Urinary bladder (tissue), 4 donors: Measurements from ENCODE around the gene PAGR1. TPM values are rescaled to one million over a fixed set of nuclear protein-coding genes. Genes with fewer than 3 reads are reported as not detected.
A peak's percentile ranks its signal among the peaks of the same experiment; 100 is the strongest.

Experiments used
- DNase-seq: peaks from one replicate; pipeline ENCODE4 v3.0.0-alpha.2; 2015; ENCODE audit errors: extremely low spot score
- H3K27ac ChIP-seq: one replicate; pipeline ENCODE4 v1.5.1; 2013; ENCODE audit warnings: low read depth, mild to moderate bottlenecking, moderate library complexity
- H3K36me3 ChIP-seq: one replicate; pipeline ENCODE4 v1.6.1; 2013; ENCODE audit warnings: mild to moderate bottlenecking, moderate library complexity; ENCODE audit not compliant: insufficient read depth
- H3K4me1 ChIP-seq: one replicate; pipeline ENCODE4 v1.6.1; 2013; ENCODE audit warnings: mild to moderate bottlenecking, moderate library complexity; ENCODE audit not compliant: insufficient read depth
- H3K4me3 ChIP-seq: one replicate; pipeline ENCODE4 v1.5.1; 2013; ENCODE audit warnings: low read depth, low read length
- WGBS: extraction: QIAGEN DNeasy Blood & Tissue Kit; methylation state at CpG from one replicate; pipeline ENCODE4 v1.1.7; 2013; 5-methylcytosine and 5-hydroxymethylcytosine counted together
- polyA plus RNA-seq: library from polyadenylated mRNA; stranded (reverse); fragments of 200-250 nt; gene quantifications from one replicate; pipeline ENCODE4 v1.2.3, GENCODE V29; 2013
- total RNA-seq: library from RNA; depleted of rRNA; stranded (reverse); fragments of >200 nt; gene quantifications from one replicate; pipeline ENCODE4 v1.2.3, GENCODE V29; 2014
- donor health status: healthy with polysubstance abuse.
- donor health status: healthy.

PAGR1 gene
- total and polyA plus RNA-seq, 2 donors = 14.1 to 27.1 TPM

DNA sequence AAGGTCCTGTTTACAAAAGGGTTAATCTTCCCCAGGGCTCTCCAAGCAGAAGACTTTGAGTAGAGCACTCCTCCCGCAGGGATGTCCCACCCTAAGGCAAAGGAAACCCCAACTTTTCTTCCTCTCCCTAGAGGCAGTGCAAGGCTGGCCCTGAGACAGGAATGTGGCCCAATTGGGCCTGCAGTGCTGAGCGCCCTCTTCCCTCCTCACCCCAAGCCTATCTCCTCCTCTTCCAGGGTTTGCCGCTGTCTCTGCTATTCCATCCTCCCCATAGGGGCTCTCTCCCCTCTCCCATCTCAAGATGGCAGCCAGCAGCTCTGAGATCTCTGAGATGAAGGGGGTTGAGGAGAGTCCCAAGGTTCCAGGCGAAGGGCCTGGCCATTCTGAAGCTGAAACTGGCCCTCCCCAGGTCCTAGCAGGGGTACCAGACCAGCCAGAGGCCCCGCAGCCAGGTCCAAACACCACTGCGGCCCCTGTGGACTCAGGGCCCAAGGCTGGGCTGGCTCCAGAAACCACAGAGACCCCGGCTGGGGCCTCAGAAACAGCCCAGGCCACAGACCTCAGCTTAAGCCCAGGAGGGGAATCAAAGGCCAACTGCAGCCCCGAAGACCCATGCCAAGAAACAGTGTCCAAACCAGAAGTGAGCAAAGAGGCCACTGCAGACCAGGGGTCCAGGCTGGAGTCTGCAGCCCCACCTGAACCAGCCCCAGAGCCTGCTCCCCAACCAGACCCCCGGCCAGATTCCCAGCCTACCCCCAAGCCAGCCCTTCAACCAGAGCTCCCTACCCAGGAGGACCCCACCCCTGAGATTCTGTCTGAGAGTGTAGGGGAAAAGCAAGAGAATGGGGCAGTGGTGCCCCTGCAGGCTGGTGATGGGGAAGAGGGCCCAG, 3.0 kb upstream of the PAGR1 start:
- H3K4me1 ChIP-seq = no peaks in the 10 kb centered on the region
- WGBS = 45% methylated on average over 9 of the region's 9 CpGs
- H3K4me3 ChIP-seq = peak overlapping the region; percentile 48
- H3K27ac ChIP-seq = no peak overlapping the region
- no peak for DNase-seq
- no peaks in the 10 kb centered on the region for H3K36me3 ChIP-seq

DNA sequence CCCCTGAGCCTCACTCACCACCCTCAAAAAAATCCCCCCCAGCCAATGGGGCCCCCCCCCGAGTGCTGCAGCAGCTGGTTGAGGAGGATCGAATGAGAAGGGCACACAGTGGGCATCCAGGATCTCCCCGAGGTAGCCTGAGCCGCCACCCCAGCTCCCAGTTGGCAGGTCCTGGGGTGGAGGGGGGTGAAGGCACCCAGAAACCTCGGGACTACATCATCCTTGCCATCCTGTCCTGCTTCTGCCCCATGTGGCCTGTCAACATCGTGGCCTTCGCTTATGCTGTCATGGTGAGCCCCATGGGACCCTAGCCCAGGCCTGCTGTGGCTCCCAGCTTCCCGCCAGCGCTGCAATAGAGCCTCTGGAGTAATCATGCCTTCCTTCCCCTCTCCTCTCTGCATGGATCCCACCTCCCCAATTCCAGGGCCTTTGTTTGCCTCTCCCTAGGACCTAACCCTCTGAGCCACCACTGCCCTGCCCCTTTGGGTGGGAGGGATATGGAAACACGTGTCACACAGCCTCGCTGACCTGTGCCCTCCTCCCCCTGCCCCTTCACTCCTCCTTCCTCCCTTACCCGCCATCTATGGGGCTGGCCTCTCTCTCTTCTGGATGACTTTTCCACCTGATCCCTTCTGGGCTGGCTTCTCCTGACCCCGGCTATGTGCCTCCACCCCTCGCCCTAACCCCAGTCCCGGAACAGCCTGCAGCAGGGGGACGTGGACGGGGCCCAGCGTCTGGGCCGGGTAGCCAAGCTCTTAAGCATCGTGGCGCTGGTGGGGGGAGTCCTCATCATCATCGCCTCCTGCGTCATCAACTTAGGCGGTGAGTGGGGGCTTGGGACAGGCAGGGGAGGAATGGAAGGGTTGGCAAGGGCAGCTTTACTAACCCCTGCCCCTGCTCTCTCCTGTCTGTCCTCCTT, 2.0 kb upstream of the PAGR1 start:
- Histone ChIP-seq H3K4me3 (no peak overlapping the region), H3K27ac (no peak overlapping the region), H3K36me3 (no peaks in the 10 kb centered on the region), H3K4me1 (no peaks in the 10 kb centered on the region)
- 65% methylated on average over 24 of the region's 24 CpGs for WGBS
- no peak for DNase-seq

DNA sequence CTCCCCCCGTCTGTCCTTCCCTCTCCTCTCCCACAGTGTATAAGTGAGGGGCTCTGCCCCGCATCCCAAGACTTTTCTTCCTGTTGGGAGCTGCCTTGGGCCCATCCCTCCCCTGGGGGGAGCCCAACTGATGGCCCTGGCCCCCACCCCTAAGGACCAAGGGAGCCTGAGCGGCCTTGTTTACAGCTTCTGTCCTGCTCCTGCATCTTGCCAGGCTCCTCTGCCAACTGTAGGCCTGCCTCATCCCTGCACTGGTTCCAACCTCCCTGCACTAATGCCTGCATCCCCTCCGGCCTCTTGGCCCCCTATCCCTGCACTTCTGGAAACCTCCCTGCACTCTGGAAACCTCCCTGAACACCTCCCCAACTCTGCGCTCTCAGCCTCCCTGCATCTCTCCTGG, 1.4 kb upstream of the PAGR1 start:
- Histone ChIP-seq H3K4me3 (peak overlapping the region; percentile 32), H3K36me3 (no peaks in the 10 kb centered on the region), H3K27ac (no peak overlapping the region), H3K4me1 (no peaks in the 10 kb centered on the region)
- 65% methylated on average over 5 of the region's 5 CpGs for WGBS
- no peak for DNase-seq

DNA sequence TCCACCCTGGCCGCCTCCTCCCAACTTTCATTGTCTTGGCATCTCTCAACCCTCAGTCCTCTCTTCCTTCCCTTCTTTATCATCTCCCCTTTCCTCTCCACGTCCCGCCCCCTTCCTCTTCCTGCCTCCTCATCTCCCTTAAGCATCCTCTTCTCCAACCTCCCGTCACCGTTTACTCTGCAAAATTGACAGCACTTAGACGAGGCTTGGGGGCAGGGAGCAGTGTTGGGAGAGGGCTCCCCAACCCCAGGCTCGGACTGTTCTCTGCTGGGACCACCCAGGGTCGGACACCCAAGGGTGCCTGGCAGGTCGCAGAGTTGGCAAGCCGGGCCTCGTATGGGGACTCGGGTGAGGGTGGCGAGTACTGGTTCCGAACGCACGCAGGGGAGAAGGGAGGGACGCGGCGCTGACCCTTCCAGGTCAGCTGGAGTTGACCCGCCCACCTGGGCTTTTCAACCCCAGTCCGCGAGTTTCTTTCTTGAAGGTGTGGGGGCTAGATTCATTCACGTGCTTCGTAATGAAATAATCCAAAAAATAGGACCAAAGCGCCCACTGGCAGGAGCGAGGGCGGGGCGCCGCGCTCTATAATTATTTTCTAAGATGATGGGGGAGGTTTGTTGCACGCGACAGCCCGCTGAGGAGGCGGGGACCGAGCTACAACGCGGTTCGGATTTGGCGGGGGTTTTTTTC, 775 bp upstream of the PAGR1 start:
- DNase-seq = no peak
- WGBS = 6% methylated on average over 39 of the region's 39 CpGs
- Histone ChIP-seq H3K36me3 (no peaks in the 10 kb centered on the region), H3K4me3 (peak overlapping the region; percentile 32), H3K4me1 (no peaks in the 10 kb centered on the region), H3K27ac (peak overlapping the region; percentile 63)

DNA sequence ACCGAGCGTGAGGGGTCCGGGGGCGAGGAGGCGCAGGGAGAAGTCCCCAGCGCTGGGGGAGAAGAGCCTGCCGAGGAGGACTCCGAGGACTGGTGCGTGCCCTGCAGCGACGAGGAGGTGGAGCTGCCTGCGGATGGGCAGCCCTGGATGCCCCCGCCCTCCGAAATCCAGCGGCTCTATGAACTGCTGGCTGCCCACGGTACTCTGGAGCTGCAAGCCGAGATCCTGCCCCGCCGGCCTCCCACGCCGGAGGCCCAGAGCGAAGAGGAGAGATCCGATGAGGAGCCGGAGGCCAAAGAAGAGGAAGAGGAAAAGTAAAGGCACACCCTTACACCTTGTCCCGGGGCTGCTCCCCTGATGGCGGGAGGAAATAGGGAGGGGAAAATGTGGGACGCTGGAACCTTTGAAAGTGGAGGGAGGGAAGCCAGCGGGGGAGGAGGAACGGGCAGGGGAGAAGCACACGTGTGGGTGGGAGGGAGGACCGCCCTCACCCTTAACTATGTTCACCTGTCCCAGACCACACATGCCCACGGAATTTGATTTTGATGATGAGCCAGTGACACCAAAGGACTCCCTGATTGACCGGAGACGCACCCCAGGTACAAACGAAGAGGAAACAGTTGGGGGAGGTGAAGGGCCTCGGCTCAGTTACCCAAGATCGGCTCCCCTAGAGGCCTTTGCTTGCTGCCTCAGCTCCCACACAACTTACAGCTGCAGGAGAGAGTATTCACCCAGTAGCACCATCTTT, 916 bp downstream of the PAGR1 start:
- peak overlapping the region; percentile 59 for H3K4me3 ChIP-seq
- H3K36me3 ChIP-seq = no peaks in the 10 kb centered on the region
- 4% methylated on average over 37 of the region's 37 CpGs for WGBS
- H3K27ac ChIP-seq = peak overlapping the region; percentile 87
- no peak for DNase-seq
- H3K4me1 ChIP-seq = no peaks in the 10 kb centered on the region

DNA sequence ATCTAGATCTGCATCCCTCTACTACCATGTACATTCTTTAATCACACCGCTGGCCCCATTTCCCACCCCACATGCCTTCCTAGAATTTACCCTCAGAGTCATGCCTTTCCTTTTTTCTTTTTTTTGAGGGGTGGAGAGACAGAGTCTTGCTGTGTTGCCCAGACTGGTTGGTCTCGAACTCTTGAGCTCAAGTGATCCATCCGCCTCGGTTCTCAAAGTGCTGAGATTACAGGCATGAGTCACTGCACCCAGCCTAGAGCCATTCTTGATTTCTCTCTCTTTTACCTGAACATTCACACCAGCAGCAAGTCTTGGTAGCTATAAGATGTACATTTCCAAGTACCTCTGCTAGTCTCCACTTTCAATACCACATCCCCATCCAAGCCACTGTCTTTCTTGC, 2.1 kb downstream of the PAGR1 start:
- H3K36me3 ChIP-seq = no peaks in the 10 kb centered on the region
- H3K4me3 ChIP-seq = no peak overlapping the region
- no peak overlapping the region for H3K27ac ChIP-seq
- peaks cover 2% of the 10 kb centered on the region for H3K4me1 ChIP-seq
- WGBS = 84% methylated on average over 4 of the region's 4 CpGs
- DNase-seq = no peak

DNA sequence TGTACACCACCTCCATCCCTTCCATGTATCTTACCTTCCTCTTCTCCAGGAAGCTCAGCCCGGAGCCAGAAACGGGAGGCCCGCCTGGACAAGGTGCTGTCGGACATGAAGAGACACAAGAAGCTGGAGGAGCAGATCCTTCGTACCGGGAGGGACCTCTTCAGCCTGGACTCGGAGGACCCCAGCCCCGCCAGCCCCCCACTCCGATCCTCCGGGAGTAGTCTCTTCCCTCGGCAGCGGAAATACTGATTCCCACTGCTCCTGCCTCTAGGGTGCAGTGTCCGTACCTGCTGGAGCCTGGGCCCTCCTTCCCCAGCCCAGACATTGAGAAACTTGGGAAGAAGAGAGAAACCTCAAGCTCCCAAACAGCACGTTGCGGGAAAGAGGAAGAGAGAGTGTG, 3.6 kb downstream of the PAGR1 start:
- Histone ChIP-seq H3K4me3 (no peak overlapping the region), H3K27ac (peak overlapping the region; percentile 77), H3K36me3 (no peaks in the 10 kb centered on the region), H3K4me1 (peaks cover 2% of the 10 kb centered on the region)
- 76% methylated on average over 15 of the region's 15 CpGs for WGBS
- DNase-seq = no peak

DNA sequence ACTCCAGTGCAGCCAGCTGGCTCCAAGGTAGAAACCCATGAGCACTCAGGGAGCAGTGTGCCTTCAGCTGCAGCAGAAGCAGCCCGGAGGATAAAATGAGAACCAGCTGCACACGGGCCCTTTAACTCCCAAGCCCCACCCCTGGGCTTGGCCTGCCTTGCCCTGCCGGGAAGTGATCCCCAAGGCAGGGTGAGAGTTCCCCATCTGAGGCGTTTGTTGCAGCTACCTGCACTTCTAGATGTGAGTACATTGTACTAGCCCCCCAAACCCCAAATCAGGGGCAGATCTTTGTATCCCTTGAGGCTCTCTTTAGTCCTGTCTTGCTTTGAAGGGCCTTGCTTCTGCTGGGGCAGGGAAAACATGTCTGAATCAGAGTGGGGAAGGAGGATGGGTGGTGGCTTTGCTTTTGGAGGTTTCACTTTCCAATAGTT, 4.3 kb downstream of the PAGR1 start, which contains the start of gene MVP:
Gene MVP (plus strand): TSS at position 192 of the 431 bp plus-strand sequence. CDS start 10,088 bp downstream, outside the sequence.
- Histone ChIP-seq H3K27ac (peak within 1 kb of the TSS; percentile 77), H3K4me1 (peaks cover 2% of the 10 kb centered on the region), H3K36me3 (no peaks in the 10 kb centered on the region), H3K4me3 (peak within 1 kb of the TSS; percentile 67)
- 0% methylated on average over 4 of the region's 4 CpGs for WGBS
- DNase-seq = no peak

DNA sequence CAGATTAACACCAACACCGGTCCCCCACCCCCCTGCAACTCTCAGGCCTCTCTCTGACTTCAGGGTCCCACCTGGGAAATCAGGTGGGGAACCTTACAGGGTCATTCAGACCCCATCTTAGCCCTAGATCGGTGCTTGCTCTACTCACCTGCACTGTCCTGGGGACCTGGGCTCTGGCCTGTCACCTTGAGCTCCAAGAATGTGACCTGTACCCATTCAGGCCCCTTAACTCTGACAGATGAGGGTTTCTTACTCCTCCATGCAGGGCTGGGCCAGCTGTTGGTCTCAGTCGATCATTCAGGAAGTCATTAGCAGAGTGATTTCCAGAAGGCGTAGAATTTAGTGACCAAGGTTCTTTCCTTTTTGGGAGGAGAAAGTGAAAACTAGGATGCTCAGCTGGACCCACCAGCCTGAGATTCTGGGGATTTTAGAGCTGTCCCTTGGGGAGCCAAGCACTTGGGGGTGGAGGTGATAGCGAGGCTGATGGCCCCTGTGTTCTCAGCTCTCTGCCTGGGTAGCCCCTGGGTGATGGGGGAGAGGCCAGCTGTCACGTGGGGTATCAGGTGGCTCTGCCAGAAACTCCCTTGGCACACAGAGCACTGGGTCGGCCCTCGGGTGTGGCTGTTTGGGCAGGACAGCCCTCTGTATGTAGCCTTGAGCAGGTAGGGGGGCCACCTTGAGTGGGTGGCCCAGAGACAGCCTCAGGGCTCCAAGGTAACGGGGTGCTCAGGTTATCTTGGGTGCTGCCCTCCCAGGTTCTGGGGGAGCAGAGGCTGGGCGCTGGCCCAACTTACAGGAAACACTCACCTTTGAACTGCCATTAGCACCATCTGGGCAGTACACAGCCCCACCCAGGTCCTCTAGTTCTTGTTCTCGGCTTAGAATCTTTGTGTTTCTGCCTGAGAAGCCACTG, 5.0 kb downstream of the PAGR1 start:
- Histone ChIP-seq H3K27ac (peak overlapping the region; percentile 77), H3K4me3 (peak overlapping the region; percentile 67), H3K36me3 (no peaks in the 10 kb centered on the region), H3K4me1 (peaks cover 4% of the 10 kb centered on the region)
- no peak for DNase-seq
- WGBS = 37% methylated on average over 11 of the region's 11 CpGs

DNA sequence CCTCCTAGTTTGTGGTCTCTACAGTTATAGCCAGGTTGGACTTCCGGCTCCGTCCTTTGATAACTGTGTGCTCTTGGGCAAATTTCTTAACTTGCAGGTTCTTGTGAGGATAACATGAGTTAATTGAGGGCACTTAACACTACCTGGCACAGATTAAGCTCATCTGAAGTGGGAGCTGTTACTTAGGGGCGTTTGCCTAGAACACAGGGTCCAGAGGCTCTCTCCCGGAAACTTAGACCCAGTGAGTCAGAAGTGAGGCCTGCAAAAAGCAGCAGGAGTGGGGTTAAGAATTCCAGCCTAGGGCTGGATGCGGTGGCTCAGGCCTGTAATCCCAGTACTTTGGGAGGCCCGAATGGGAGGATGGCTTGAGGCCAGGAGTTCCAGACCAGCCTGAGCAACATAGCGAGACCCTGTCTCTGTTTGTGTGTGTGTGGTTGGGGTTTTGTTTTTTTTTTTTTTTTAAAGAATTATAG, 5.7 kb downstream of the PAGR1 start:
- Histone ChIP-seq H3K4me3 (peak overlapping the region; percentile 67), H3K36me3 (no peaks in the 10 kb centered on the region), H3K27ac (peak overlapping the region; percentile 77), H3K4me1 (peaks cover 5% of the 10 kb centered on the region)
- no peak for DNase-seq
- 43% methylated on average over 7 of the region's 7 CpGs for whole genome bisulfite sequencing

DNA sequence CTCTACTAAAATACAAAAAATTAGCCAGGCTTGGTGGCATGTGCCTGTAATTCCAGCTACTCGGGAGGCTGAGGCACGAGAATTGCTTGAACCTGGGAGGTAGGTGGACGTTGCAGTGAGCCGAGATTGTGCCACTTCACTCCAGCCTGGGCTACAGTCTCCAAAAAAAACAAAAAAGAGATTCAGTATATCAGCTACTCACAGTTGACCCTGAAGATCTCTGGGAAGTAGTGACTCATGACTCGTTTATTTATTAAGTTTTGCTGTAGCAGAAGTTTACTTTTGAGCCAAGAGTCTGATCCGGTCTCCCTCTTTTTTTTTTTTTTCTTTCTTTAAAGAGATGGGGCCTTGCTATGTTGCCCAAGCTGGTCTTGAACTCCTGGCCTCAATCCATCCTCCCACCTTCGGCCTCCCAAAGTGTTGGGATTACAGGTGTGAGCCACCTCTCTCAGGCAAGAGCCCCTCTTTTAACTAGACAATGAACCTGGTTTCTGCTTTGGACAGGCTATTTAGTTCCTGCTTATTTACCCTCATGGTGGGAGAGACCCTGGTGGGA, 8.7 kb downstream of the PAGR1 start:
- H3K27ac ChIP-seq = peak overlapping the region; percentile 66
- no peaks in the 10 kb centered on the region for H3K36me3 ChIP-seq
- H3K4me1 ChIP-seq = peaks cover 5% of the 10 kb centered on the region
- no peak for DNase-seq
- H3K4me3 ChIP-seq = no peak overlapping the region
- 29% methylated on average over 7 of the region's 7 CpGs for WGBS
